HepG2 (cell line): ENCODE measurements around the gene ZNF180. TPM values are rescaled to one million over a fixed set of nuclear protein-coding genes. Genes with fewer than 3 reads are reported as not detected.

Experiments used
- ATAC-seq: fragments of 200-7000 bp; cut with Tn5 transposase; 3 replicates; pipeline ENCODE4 v1.9.1; 2020; ENCODE audit warnings: mild to moderate bottlenecking, moderate library complexity
- Bru-seq: library from RNA; stranded (reverse); fragments of 400-500 nt; gene quantifications from one replicate; lab custom pipeline; 2021; lab: Mats Ljungman, UMichigan
- BruChase-seq, 2 experiments: library from RNA; stranded (reverse); fragments of 400-500 nt; gene quantifications; one replicate each; lab custom pipeline; 2021; lab: Mats Ljungman, UMichigan
- BruUV-seq: library from RNA; stranded (reverse); fragments of 400-500 nt; replicated peaks from 2 replicates; lab custom pipeline; 2021; lab: Mats Ljungman, UMichigan
- CTCF ChIA-PET: fragments of 300-600 bp; formaldehyde crosslinking; extraction: SDS; loops from one replicate; lab custom pipeline; 2021; ENCODE audit warnings: low total read pairs, inconsistent platforms, low intra/inter-chr PET ratio; lab: Yijun Ruan, JAX
- POLR2A ChIA-PET: fragments of 350-600 bp; sonication (Branson Sonifier 250); formaldehyde crosslinking; loops from one replicate; lab custom pipeline; 2020; ENCODE audit warnings: antibody characterized with exemption, inconsistent platforms; lab: Yijun Ruan, JAX
- DNase-seq: peaks from one replicate; pipeline ENCODE4 v3.0.0-alpha.2; 2015; ENCODE audit warnings: low spot score
- FAIRE-seq: peaks from 3 replicates; lab custom pipeline; 2011; peaks lifted over from hg19 to GRCh38; lab: Jason Lieb, UNC
- H2AFZ ChIP-seq: one replicate; pipeline ENCODE4 v1.6.1; 2011; ENCODE audit warnings: low read length, inconsistent platforms
- H3K27ac ChIP-seq: fragments of 300-600 bp; 3 replicates; pipeline ENCODE4 v1.8.0; 2011; ENCODE audit warnings: mixed run types, mild to moderate bottlenecking, mixed read lengths, low read length, inconsistent platforms; ENCODE audit not compliant: insufficient read depth; ENCODE audit errors: extremely low read length
- H3K27me3 ChIP-seq, 2 experiments: fragments of 200-600 bp in 1 of 2; 2 replicates in 1 of 2; 3 replicates in 1 of 2; pipeline versions ENCODE4 v1.6.0 to v1.8.0; 2011; ENCODE audit warnings: low read length in 2 of 2, mild to moderate bottlenecking in 2 of 2, moderate library complexity in 2 of 2, inconsistent platforms in 1 of 2; ENCODE audit not compliant: insufficient read depth in 2 of 2, control insufficient read depth in 1 of 2
- H3K36me3 ChIP-seq, 2 experiments: fragments of 200-600 bp in 1 of 2; replicated peaks in 1 of 2; 2 replicates in 1 of 2; 3 replicates in 1 of 2; pipeline versions ENCODE4 v1.5.1 to v1.8.0; 2011; ENCODE audit warnings: low read length in 2 of 2, inconsistent platforms in 1 of 2; ENCODE audit not compliant: insufficient read depth in 2 of 2, control insufficient read depth in 1 of 2
- H3K4me1 ChIP-seq: 2 replicates; pipeline ENCODE4 v1.5.1; 2012; ENCODE audit warnings: low read length, inconsistent platforms; ENCODE audit not compliant: insufficient read depth
- H3K4me2 ChIP-seq: 2 replicates; pipeline ENCODE4 v1.6.0; 2011; ENCODE audit warnings: low read depth, low read length, inconsistent platforms
- H3K4me3 ChIP-seq, 3 experiments: fragments of 200-600 bp in 1 of 3; sonication (generic), shearing (Covaris generic) in 1 of 3; replicated peaks in 1 of 3; 2 replicates each; pipeline ENCODE4 v1.5.1; 2011 to 2016; ENCODE audit warnings: low read length in 3 of 3, inconsistent platforms in 2 of 3, low read depth in 2 of 3, mild to moderate bottlenecking in 2 of 3, control low read depth in 1 of 3, mixed read lengths in 1 of 3; ENCODE audit not compliant: insufficient read depth in 1 of 3
- H3K79me2 ChIP-seq: one replicate; pipeline ENCODE4 v1.6.1; 2011; ENCODE audit warnings: low read length, inconsistent platforms; ENCODE audit not compliant: insufficient read depth
- H3K9ac ChIP-seq: 2 replicates; pipeline ENCODE4 v1.6.0; 2011; ENCODE audit warnings: mild to moderate bottlenecking, low read depth, low read length, inconsistent platforms; ENCODE audit not compliant: insufficient read depth
- H3K9me3 ChIP-seq: 2 replicates; pipeline ENCODE4 v1.5.1; 2012; ENCODE audit warnings: mild to moderate bottlenecking, low read length
- H4K20me1 ChIP-seq: 2 replicates; pipeline ENCODE4 v1.6.0; 2011; ENCODE audit warnings: inconsistent platforms, mild to moderate bottlenecking, low read length, moderate library complexity; ENCODE audit not compliant: insufficient read depth
- CBX1 ChIP-seq: IDR thresholded peaks from one replicate; pipeline ENCODE4 v1.6.1; 2016; ENCODE audit warnings: antibody characterized with exemption, low read depth
- DR1 ChIP-seq: sonication (generic); formaldehyde crosslinking; IDR thresholded peaks from 2 replicates; pipeline ENCODE4 v1.8.0; 2021; ENCODE audit warnings: mild to moderate bottlenecking, missing genetic modification reagents, inconsistent platforms
- GATAD2A ChIP-seq: IDR thresholded peaks from 2 replicates; pipeline ENCODE4 v1.6.1; 2016
- KDM3A ChIP-seq: IDR thresholded peaks from 2 replicates; pipeline ENCODE4 v1.6.1; 2018; ENCODE audit warnings: low read depth, missing compliant biosample characterization
- KLF11 ChIP-seq: IDR thresholded peaks from 2 replicates; pipeline ENCODE4 v1.6.1; 2016; ENCODE audit warnings: missing compliant biosample characterization
- MLLT10 ChIP-seq: sonication (generic); formaldehyde crosslinking; IDR thresholded peaks from 2 replicates; pipeline ENCODE4 v1.4.0; 2020; ENCODE audit warnings: missing genetic modification reagents
- PAF1 ChIP-seq: IDR thresholded peaks from 2 replicates; pipeline ENCODE4 v1.6.1; 2016; ENCODE audit warnings: missing genetic modification reagents, missing compliant biosample characterization
- RAD21 ChIP-seq: fragments of 450-650 bp; formaldehyde crosslinking; IDR thresholded peaks from 2 replicates; pipeline ENCODE4 v1.5.0; 2020; ENCODE audit warnings: mild to moderate bottlenecking
- ZNF263 ChIP-seq: sonication (generic); formaldehyde crosslinking; IDR thresholded peaks from 2 replicates; pipeline ENCODE4 v1.4.0; 2020; ENCODE audit warnings: missing genetic modification reagents
- ZNF33A ChIP-seq: sonication (generic); formaldehyde crosslinking; IDR thresholded peaks from 2 replicates; pipeline ENCODE4 v1.5.1; 2020; ENCODE audit warnings: missing genetic modification reagents, mild to moderate bottlenecking, moderate library complexity, borderline replicate concordance
- WGBS: methylation state at CpG from one replicate; pipeline ENCODE4 v1.1.6; 2017; ENCODE audit warnings: low lambda C conversion rate; 5-methylcytosine and 5-hydroxymethylcytosine counted together
- in situ Hi-C: cut with HindIII; loops from 2 replicates; pipeline ENCODE4 v1.10.0; 2017; ENCODE audit warnings: low pct_unique_long_range_greater_than_20kb; ENCODE audit not compliant: extremely low pct_ligation_motif_present
- intact Hi-C: fragments of 100-400 bp; cut with micrococcal nuclease; formaldehyde crosslinking; loops from one replicate; pipeline ENCODE4 v1.10.0; 2022; ENCODE audit not compliant: unreplicated experiment
- long read RNA-seq, 2 experiments: library from RNA in 1 of 2; library from polyadenylated mRNA in 1 of 2; stranded (forward) in 1 of 2; unstranded in 1 of 2; transcript quantifications; one replicate each; pipeline ENCODE4 v2.0.0, GENCODE V29; 2019 to 2022
- polyA minus RNA-seq, 3 experiments: library from RNA; depleted of rRNA, polyadenylated mRNA; stranded (reverse); fragments of >200 nt; gene quantifications; 2 replicates each; pipeline ENCODE4 v1.2.3, GENCODE V29; 2011; ENCODE audit warnings: low replicate concordance in 1 of 3
- polyA plus RNA-seq, 8 experiments: library from polyadenylated mRNA; depleted of rRNA in 3 of 8; stranded (reverse) in 7 of 8; unstranded in 1 of 8; fragments of >200 nt; fragmentation: Illumina TruSeq in 4 of 8; extraction: Trizol in 4 of 8; gene quantifications; 2 replicates each; pipeline versions ENCODE4 v1.2.1 to v1.2.3, GENCODE V29; 2011 to 2016; ENCODE audit warnings: low read depth in 4 of 8, missing spikeins in 1 of 8, mixed read lengths in 1 of 8; ENCODE audit not compliant: insufficient read depth in 1 of 8
- total RNA-seq, 5 experiments: library from RNA; depleted of rRNA; stranded (reverse); fragments of >200 nt; fragmentation: Illumina TruSeq; extraction: Trizol; gene quantifications; 2 replicates each; pipeline ENCODE4 v1.2.3, GENCODE V29; 2016; ENCODE audit warnings: low read depth in 1 of 5
- TF ChIP-seq, protein P1 (sequence below): sonication (generic); formaldehyde crosslinking; IDR thresholded peaks from 2 replicates; pipeline ENCODE4 v1.4.0; 2020; ENCODE audit warnings: mild to moderate bottlenecking, missing genetic modification reagents, borderline replicate concordance
- TF ChIP-seq, protein P2 (sequence below): sonication (generic); formaldehyde crosslinking; IDR thresholded peaks from 2 replicates; pipeline ENCODE4 v1.4.0; 2020; ENCODE audit warnings: missing genetic modification reagents; ENCODE audit errors: not compliant biosample characterization

ZNF180 gene
- total RNA-seq (2016; rRNA removed; fragmentation: Illumina TruSeq; extraction: Trizol) = 9.3 and 13.4 TPM in 2 replicates
- 0.30 and 0.44 TPM in 2 replicates for total RNA-seq (2016; cell fraction: cytosol; rRNA removed; fragmentation: Illumina TruSeq; extraction: Trizol; ENCODE audit: low read depth)
- total RNA-seq (2016; cell fraction: insoluble cytoplasmic fraction; rRNA removed; fragmentation: Illumina TruSeq; extraction: Trizol) = 8.2 and 12.5 TPM in 2 replicates
- 3.4 and 3.5 TPM in 2 replicates for total RNA-seq (2016; cell fraction: membrane; rRNA removed; fragmentation: Illumina TruSeq; extraction: Trizol)
- total RNA-seq (2016; cell fraction: nucleus; rRNA removed; fragmentation: Illumina TruSeq; extraction: Trizol) = 8.3 and 9.1 TPM in 2 replicates
- polyA plus RNA-seq (2011; rRNA removed) = 0.86 and 0.92 TPM in 2 replicates
- polyA plus RNA-seq (2011; cell fraction: cytosol; rRNA removed) = 0.88 and 1.1 TPM in 2 replicates
- 4.9 TPM in 2 replicates for polyA plus RNA-seq (2011; cell fraction: nucleus; rRNA removed)
- polyA plus RNA-seq (2012) = 2.8 and 3.6 TPM in 2 replicates
- polyA plus RNA-seq (2016; cell fraction: cytosol; fragmentation: Illumina TruSeq; extraction: Trizol; ENCODE audit: low read depth) = 0.41 and 0.52 TPM in 2 replicates
- 8.3 and 8.8 TPM in 2 replicates for polyA plus RNA-seq (2016; cell fraction: insoluble cytoplasmic fraction; fragmentation: Illumina TruSeq; extraction: Trizol; ENCODE audit: low read depth)
- 1.1 and 1.3 TPM in 2 replicates for polyA plus RNA-seq (2016; cell fraction: membrane; fragmentation: Illumina TruSeq; extraction: Trizol; ENCODE audit: low read depth)
- polyA plus RNA-seq (2016; cell fraction: nucleus; fragmentation: Illumina TruSeq; extraction: Trizol; ENCODE audit: insufficient read depth, low read depth) = 10.0 and 11.0 TPM in 2 replicates
- polyA minus RNA-seq (2011; rRNA and poly(A)+ RNA removed; ENCODE audit: low replicate concordance) = 2.4 and 5.2 TPM in 2 replicates
- polyA minus RNA-seq (2011; cell fraction: cytosol; rRNA and poly(A)+ RNA removed) = 1.1 and 1.5 TPM in 2 replicates
- polyA minus RNA-seq (2011; cell fraction: nucleus; rRNA and poly(A)+ RNA removed) = 7.6 TPM in 2 replicates
- percentile 79 among the genes with signal in this experiment for Bru-seq, nascent RNA
- percentile 70 among the genes with signal in this experiment for BruChase-seq, experiment 1, labeled RNA remaining after a 6-hour chase
- BruChase-seq, experiment 2, labeled RNA remaining after a 2-hour chase = percentile 76 among the genes with signal in this experiment
- long read RNA-seq, experiment 1, partial matches to known transcripts = 0 of 7 reads
- long read RNA-seq, experiment 1, other reads (novel, unspliced or antisense) = 1 of 7 reads
- long read RNA-seq, experiment 2, partial matches to known transcripts = 0 of 10 reads
- long read RNA-seq, experiment 2, other reads (novel, unspliced or antisense) = 5 of 10 reads

DNA sequence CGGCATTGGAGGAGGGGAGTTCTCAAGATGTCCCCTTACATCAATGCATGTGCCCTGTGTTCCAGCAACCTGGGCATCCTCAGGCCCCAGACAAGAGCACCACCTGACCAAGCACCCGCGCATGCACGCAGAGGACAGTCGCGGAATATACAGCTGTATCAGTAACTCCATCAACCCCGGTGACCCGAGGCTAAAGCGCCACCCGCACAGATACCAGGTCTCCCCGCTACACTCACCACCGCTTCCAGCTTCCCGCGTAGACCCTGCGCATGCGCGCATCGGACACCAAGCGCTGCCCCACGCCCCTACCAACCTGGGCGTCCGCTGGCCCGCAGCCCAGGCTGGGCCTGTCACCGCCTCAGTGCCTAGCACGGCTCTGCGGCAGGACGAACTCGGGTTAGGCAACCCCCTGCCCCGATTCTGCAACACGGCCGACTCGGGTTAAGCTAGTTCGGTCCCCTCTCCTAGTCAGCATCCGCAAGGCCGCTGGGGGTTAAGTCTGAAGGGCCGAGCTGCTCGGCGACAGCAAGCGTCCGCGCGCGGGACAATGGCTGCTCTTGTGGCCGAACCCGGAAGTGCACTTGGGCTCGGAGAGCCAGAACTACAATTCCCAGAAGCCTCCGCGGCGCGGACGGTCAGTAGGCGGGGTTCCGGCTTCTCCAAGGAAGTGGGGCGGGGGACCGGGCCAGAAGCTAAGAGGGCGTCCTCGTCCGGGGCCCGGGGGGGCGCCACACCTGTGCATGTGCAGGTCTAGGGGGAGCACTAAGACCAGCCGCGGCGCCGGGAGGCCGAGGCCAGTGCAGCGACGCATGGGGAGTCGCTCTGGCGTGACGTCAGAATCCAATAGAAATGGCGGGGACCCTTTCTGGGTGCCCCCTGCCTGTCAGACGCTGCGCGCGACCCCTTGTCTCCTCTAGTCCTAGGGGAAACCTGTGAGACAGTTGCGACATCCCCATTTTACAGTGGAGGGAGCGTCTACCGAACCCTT is at the start of gene ZNF180:
TSS of gene ZNF180 (minus strand) at position 561 of the 988 bp plus-strand sequence. CDS start 3,188 bp downstream, outside the sequence.
- H3K9ac ChIP-seq = peak within 1 kb of the TSS; percentile 84
- H3K27ac ChIP-seq = peak within 1 kb of the TSS; percentile 80
- ChIA-PET CTCF (no interaction called here), POLR2A (interaction anchor here (0.6 to 2.0 kb wide), 13 partner anchors 10 to 925 kb away, joined by 3 to 15 read pairs (median 3); partner anchors contain the start of genes ZNF112, ZNF226, ZNF227 and ZNF233)
- H3K4me3 ChIP-seq = peak within 1 kb of the TSS; percentile 87 to 98 (median 94)
- no peaks in the 10 kb centered on the region for H4K20me1 ChIP-seq
- peaks cover 23% of the 10 kb centered on the region for H3K79me2 ChIP-seq
- H3K9me3 ChIP-seq = peaks cover 35% of the 10 kb centered on the region
- H2AFZ ChIP-seq = peak within 1 kb of the TSS; percentile 38
- DNase-seq = peak; percentile 93
- peak; percentile 93 for ATAC-seq
- H3K4me1 ChIP-seq = peaks cover 20% of the 10 kb centered on the region
- in situ Hi-C loops (loop anchor here (25.0 kb wide), 1 partner anchor 638 kb away; no protein-coding TSS in a partner anchor), intact Hi-C loops (no loop called here)
- no peaks in the 10 kb centered on the region; a peak in 1 of 5 replicates for H3K27me3 ChIP-seq
- 1% methylated on average over 35 of the region's 78 CpGs for WGBS
- BruUV-seq = no TSS peak
- H3K4me2 ChIP-seq = peak within 1 kb of the TSS; percentile 93
- no peak for FAIRE-seq
- peaks cover 10 to 30% of the 10 kb centered on the region in 2 experiments for H3K36me3 ChIP-seq
- TF ChIP-seq GATAD2A (CRISPR knock-in tag) (peak; percentile 65), MLLT10 (CRISPR knock-in tag) (no peak), ZNF263 (peak; percentile 93), RAD21 (CRISPR knock-in tag) (peak; percentile 44), CBX1 (peak; percentile 91), PAF1 (CRISPR knock-in tag) (no peak), KDM3A (peak; percentile 69; the same call in 1 of the 2 replicates), DR1 (peak; percentile 82), ZNF33A (CRISPR knock-in tag) (no peak), KLF11 (CRISPR knock-in tag) (peak; percentile 87)
- TF ChIP-seq, protein P1, sequence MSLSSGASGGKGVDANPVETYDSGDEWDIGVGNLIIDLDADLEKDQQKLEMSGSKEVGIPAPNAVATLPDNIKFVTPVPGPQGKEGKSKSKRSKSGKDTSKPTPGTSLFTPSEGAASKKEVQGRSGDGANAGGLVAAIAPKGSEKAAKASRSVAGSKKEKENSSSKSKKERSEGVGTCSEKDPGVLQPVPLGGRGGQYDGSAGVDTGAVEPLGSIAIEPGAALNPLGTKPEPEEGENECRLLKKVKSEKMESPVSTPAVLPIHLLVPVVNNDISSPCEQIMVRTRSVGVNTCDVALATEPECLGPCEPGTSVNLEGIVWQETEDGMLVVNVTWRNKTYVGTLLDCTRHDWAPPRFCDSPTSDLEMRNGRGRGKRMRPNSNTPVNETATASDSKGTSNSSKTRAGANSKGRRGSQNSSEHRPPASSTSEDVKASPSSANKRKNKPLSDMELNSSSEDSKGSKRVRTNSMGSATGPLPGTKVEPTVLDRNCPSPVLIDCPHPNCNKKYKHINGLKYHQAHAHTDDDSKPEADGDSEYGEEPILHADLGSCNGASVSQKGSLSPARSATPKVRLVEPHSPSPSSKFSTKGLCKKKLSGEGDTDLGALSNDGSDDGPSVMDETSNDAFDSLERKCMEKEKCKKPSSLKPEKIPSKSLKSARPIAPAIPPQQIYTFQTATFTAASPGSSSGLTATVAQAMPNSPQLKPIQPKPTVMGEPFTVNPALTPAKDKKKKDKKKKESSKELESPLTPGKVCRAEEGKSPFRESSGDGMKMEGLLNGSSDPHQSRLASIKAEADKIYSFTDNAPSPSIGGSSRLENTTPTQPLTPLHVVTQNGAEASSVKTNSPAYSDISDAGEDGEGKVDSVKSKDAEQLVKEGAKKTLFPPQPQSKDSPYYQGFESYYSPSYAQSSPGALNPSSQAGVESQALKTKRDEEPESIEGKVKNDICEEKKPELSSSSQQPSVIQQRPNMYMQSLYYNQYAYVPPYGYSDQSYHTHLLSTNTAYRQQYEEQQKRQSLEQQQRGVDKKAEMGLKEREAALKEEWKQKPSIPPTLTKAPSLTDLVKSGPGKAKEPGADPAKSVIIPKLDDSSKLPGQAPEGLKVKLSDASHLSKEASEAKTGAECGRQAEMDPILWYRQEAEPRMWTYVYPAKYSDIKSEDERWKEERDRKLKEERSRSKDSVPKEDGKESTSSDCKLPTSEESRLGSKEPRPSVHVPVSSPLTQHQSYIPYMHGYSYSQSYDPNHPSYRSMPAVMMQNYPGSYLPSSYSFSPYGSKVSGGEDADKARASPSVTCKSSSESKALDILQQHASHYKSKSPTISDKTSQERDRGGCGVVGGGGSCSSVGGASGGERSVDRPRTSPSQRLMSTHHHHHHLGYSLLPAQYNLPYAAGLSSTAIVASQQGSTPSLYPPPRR (CRISPR knock-in tag) = peak; percentile 27; the same call in 1 of the 2 replicates
- TF ChIP-seq, protein P2, sequence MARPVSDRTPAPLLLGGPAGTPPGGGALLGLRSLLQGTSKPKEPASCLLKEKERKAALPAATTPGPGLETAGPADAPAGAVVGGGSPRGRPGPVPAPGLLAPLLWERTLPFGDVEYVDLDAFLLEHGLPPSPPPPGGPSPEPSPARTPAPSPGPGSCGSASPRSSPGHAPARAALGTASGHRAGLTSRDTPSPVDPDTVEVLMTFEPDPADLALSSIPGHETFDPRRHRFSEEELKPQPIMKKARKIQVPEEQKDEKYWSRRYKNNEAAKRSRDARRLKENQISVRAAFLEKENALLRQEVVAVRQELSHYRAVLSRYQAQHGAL = peak; percentile 94
